H1 (cell line): ENCODE measurements around the gene SGCG. TPM values are rescaled to one million over a fixed set of nuclear protein-coding genes. Genes with fewer than 3 reads are reported as not detected.

Experiments
- CTCF ChIA-PET: fragments of 300-600 bp; sonication (Branson Sonifier 250); formaldehyde crosslinking; loops from one replicate; lab custom pipeline; 2021; ENCODE audit not compliant: partially characterized antibody; lab: Charles Lee
- POLR2A ChIA-PET: fragments of 300-600 bp; sonication (Branson Sonifier 250); formaldehyde crosslinking; loops from one replicate; lab custom pipeline; 2021; ENCODE audit warnings: inconsistent platforms; ENCODE audit not compliant: partially characterized antibody; lab: Charles Lee
- DNase-seq, 2 experiments: peaks; one replicate each; pipeline versions ENCODE4 v3.0.0 to v3.0.0-alpha.2; 2010 to 2022; ENCODE audit warnings: low spot score in 2 of 2, low read depth in 1 of 2, mixed read lengths in 1 of 2
- FAIRE-seq: peaks from 2 replicates; lab custom pipeline; 2011; peaks lifted over from hg19 to GRCh38; lab: Jason Lieb, UNC
- H2AFZ ChIP-seq: 2 replicates; pipeline ENCODE4 v1.8.1; 2012; ENCODE audit warnings: low read length, inconsistent platforms
- H2AK5ac ChIP-seq: 2 replicates; pipeline ENCODE4 v1.6.1; 2013; ENCODE audit warnings: low read depth, low read length
- H2BK120ac ChIP-seq: replicated peaks from 2 replicates; pipeline ENCODE3; 2013; ENCODE audit warnings: low read depth, low read length, inconsistent platforms
- H2BK12ac ChIP-seq: 2 replicates; pipeline ENCODE4 v1.6.1; 2013; ENCODE audit warnings: low read depth, low read length
- H2BK15ac ChIP-seq: 2 replicates; pipeline ENCODE4 v1.6.1; 2013; ENCODE audit warnings: low read length
- H2BK20ac ChIP-seq: 2 replicates; pipeline ENCODE4 v1.6.1; 2013; ENCODE audit warnings: low read length
- H2BK5ac ChIP-seq: 2 replicates; pipeline ENCODE4 v1.6.1; 2013; ENCODE audit warnings: low read depth, low read length
- H3K14ac ChIP-seq: 2 replicates; pipeline ENCODE4 v1.6.1; 2013; ENCODE audit warnings: inconsistent platforms; ENCODE audit not compliant: insufficient read length
- H3K18ac ChIP-seq: 2 replicates; pipeline ENCODE4 v1.6.1; 2013; ENCODE audit warnings: low read length; ENCODE audit errors: extremely low read depth
- H3K23ac ChIP-seq: 2 replicates; pipeline ENCODE4 v1.6.1; 2013; ENCODE audit warnings: inconsistent platforms; ENCODE audit not compliant: insufficient read length
- H3K23me2 ChIP-seq: 2 replicates; pipeline ENCODE4 v1.6.1; 2013; ENCODE audit warnings: low read depth, low read length
- H3K27ac ChIP-seq: 2 replicates; pipeline ENCODE4 v1.6.1; 2011; ENCODE audit warnings: low read depth, low read length, inconsistent platforms
- H3K27me3 ChIP-seq, 4 experiments: replicated peaks in 1 of 4; 1 replicate in 1 of 4; 2 replicates in 3 of 4; pipeline versions ENCODE4 v1.6.1 to v1.8.1; 2011 to 2013; ENCODE audit warnings: low read length in 3 of 4, mild to moderate bottlenecking in 3 of 4, inconsistent platforms in 2 of 4, mixed read lengths in 2 of 4, moderate library complexity in 1 of 4; ENCODE audit not compliant: control insufficient read depth in 3 of 4, insufficient read depth in 3 of 4; ENCODE audit errors: extremely low read depth in 1 of 4
- H3K36me3 ChIP-seq, 4 experiments: 2 replicates each; pipeline versions ENCODE4 v1.6.1 to v1.8.1; 2011 to 2013; ENCODE audit warnings: mild to moderate bottlenecking in 4 of 4, low read length in 3 of 4, moderate library complexity in 2 of 4, control low read depth in 1 of 4, inconsistent platforms in 1 of 4; ENCODE audit not compliant: insufficient read depth in 4 of 4, control insufficient read depth in 2 of 4
- H3K4ac ChIP-seq: replicated peaks from 2 replicates; pipeline ENCODE3; 2013; ENCODE audit warnings: low read length, low read depth, mixed read lengths, inconsistent platforms; ENCODE audit not compliant: insufficient read length
- H3K4me1 ChIP-seq, 4 experiments: replicated peaks in 1 of 4; 1 replicate in 1 of 4; 2 replicates in 3 of 4; pipeline versions ENCODE4 v1.6.1 to v1.8.1; 2011 to 2013; ENCODE audit warnings: low read length in 3 of 4, inconsistent platforms in 2 of 4, mixed read lengths in 1 of 4; ENCODE audit not compliant: insufficient read depth in 4 of 4, control insufficient read depth in 3 of 4
- H3K4me2 ChIP-seq, 2 experiments: 2 replicates each; pipeline versions ENCODE4 v1.6.1 to v1.8.1; 2011 to 2013; ENCODE audit warnings: low read depth in 2 of 2, low read length in 2 of 2, control low read depth in 1 of 2, inconsistent platforms in 1 of 2, mild to moderate bottlenecking in 1 of 2; ENCODE audit not compliant: insufficient read depth in 1 of 2
- H3K4me3 ChIP-seq, 4 experiments: fragments of 200-600, 300-600 bp in 1 of 4; sonication (generic), shearing (Covaris generic), sonication (Bioruptor Twin) in 1 of 4; 2 replicates each; pipeline versions ENCODE4 v1.5.1 to v1.8.1; 2011 to 2016; ENCODE audit warnings: low read length in 4 of 4, low read depth in 3 of 4, control low read depth in 2 of 4, inconsistent platforms in 2 of 4, mild to moderate bottlenecking in 2 of 4, mixed read lengths in 1 of 4, moderate library complexity in 1 of 4; ENCODE audit not compliant: insufficient read depth in 2 of 4; ENCODE audit errors: extremely low read depth in 1 of 4
- H3K56ac ChIP-seq: replicated peaks from 2 replicates; pipeline ENCODE3; 2013; ENCODE audit warnings: low read depth, mild to moderate bottlenecking, mixed read lengths, low read length, inconsistent platforms; ENCODE audit not compliant: insufficient read length
- H3K79me1 ChIP-seq: 2 replicates; pipeline ENCODE4 v1.6.1; 2013; ENCODE audit warnings: low read depth, low read length, control low read depth
- H3K79me2 ChIP-seq, 2 experiments: 2 replicates each; pipeline versions ENCODE4 v1.6.1 to v1.8.1; 2012 to 2013; ENCODE audit warnings: low read length in 2 of 2, mild to moderate bottlenecking in 2 of 2, inconsistent platforms in 1 of 2; ENCODE audit not compliant: insufficient read depth in 2 of 2, control insufficient read depth in 1 of 2
- H3K9ac ChIP-seq, 4 experiments: replicated peaks in 1 of 4; 1 replicate in 1 of 4; 2 replicates in 3 of 4; pipeline versions ENCODE4 v1.6.1 to v1.8.1; 2011 to 2013; ENCODE audit warnings: low read depth in 3 of 4, low read length in 3 of 4, control low read depth in 2 of 4, mild to moderate bottlenecking in 2 of 4, moderate library complexity in 2 of 4, inconsistent platforms in 1 of 4; ENCODE audit errors: extremely low read depth in 1 of 4
- H3K9me3 ChIP-seq, 2 experiments: 2 replicates each; pipeline versions ENCODE4 v1.6.1 to v1.8.1; 2012 to 2013; ENCODE audit warnings: mild to moderate bottlenecking in 2 of 2, moderate library complexity in 2 of 2, control low read depth in 1 of 2, inconsistent platforms in 1 of 2, low read depth in 1 of 2, low read length in 1 of 2, mixed read lengths in 1 of 2; ENCODE audit not compliant: insufficient read depth in 2 of 2
- H4K20me1 ChIP-seq, 2 experiments: replicated peaks in 1 of 2; 2 replicates each; pipeline versions ENCODE3 to v1.8.1; 2011 to 2013; ENCODE audit warnings: inconsistent platforms in 2 of 2, low read length in 2 of 2, mild to moderate bottlenecking in 1 of 2; ENCODE audit not compliant: insufficient read depth in 2 of 2, control insufficient read depth in 1 of 2
- H4K5ac ChIP-seq: 2 replicates; pipeline ENCODE4 v1.6.1; 2013; ENCODE audit warnings: low read length, low read depth, mixed read lengths, inconsistent platforms; ENCODE audit not compliant: insufficient read length
- H4K8ac ChIP-seq: 2 replicates; pipeline ENCODE4 v1.8.0; 2013; ENCODE audit warnings: mild to moderate bottlenecking, moderate library complexity, low read length, inconsistent platforms; ENCODE audit not compliant: insufficient read depth; ENCODE audit errors: extremely low read depth
- H4K91ac ChIP-seq: replicated peaks from 2 replicates; pipeline ENCODE3; 2013; ENCODE audit warnings: low read length, mixed read lengths, inconsistent platforms; ENCODE audit not compliant: insufficient read length
- CBX8 ChIP-seq: fragments of 300-800, 300-1000 bp; sonication (generic); IDR thresholded peaks from 2 replicates; pipeline ENCODE4 v1.7.1; 2016; ENCODE audit warnings: low read depth, low read length, borderline replicate concordance
- HDAC6 ChIP-seq: IDR thresholded peaks from one replicate; pipeline ENCODE4 v1.7.1; 2012; ENCODE audit warnings: low read depth, mild to moderate bottlenecking, inconsistent platforms, low read length, moderate library complexity
- KDM5A ChIP-seq: fragments of 200-600 bp; IDR thresholded peaks from 2 replicates; pipeline ENCODE4 v1.7.1; 2012; ENCODE audit warnings: mild to moderate bottlenecking, low read length, inconsistent platforms, mixed read lengths
- SP2 ChIP-seq: IDR thresholded peaks from 2 replicates; pipeline ENCODE4 v1.6.1; 2012; ENCODE audit warnings: mild to moderate bottlenecking, low read length, inconsistent platforms
- TAF7 ChIP-seq: optimal IDR thresholded peaks from 2 replicates; pipeline ENCODE3; 2011; ENCODE audit warnings: low read depth, mild to moderate bottlenecking, inconsistent platforms, low read length, moderate library complexity, borderline replicate concordance
- WGBS, 2 experiments: shearing (Covaris generic) in 1 of 2; methylation state at CpG; one replicate each; pipeline versions ENCODE4 v1.1.6 to v1.1.7; 2013 to 2015; ENCODE audit warnings: low lambda C conversion rate in 2 of 2, mixed read lengths in 2 of 2, inconsistent platforms in 1 of 2, low coverage in 1 of 2, missing lambda C conversion rate in 1 of 2; ENCODE audit not compliant: insufficient replicate concordance in 2 of 2, insufficient coverage in 1 of 2, insufficient read length in 1 of 2; ENCODE audit errors: extremely low coverage in 1 of 2, missing lambda C conversion rate in 1 of 2; 5-methylcytosine and 5-hydroxymethylcytosine counted together
- polyA plus RNA-seq, 7 experiments: library from polyadenylated mRNA; depleted of rRNA in 3 of 7; stranded (reverse) in 5 of 7; unstranded in 2 of 7; fragments of >200 nt in 5 of 7; fragments of 200-250 nt in 2 of 7; gene quantifications; 1 replicate in 5 of 7; 2 replicates in 1 of 7; 4 replicates in 1 of 7; pipeline versions ENCODE4 v1.2.1 to v1.2.3, GENCODE V29; 2011 to 2013; ENCODE audit warnings: missing spikeins in 2 of 7, mixed read lengths in 2 of 7
- total RNA-seq: library from RNA; stranded (reverse); fragmentation: NEBNext Ultra II Directional; extraction: Animal tissue kit (Norgen Biotek cat#: 25700); gene quantifications from 2 replicates; pipeline ENCODE4 v1.2.1, GENCODE V29; 2021

The SGCG gene
- total and polyA plus RNA-seq, 2 of the 8 experiments (the other 6 are each of a cell fraction or from before 2014, with no cell fraction given) = 0.05 TPM; not detected in 1

- H3K4me3 ChIP-seq = no peak overlapping the region
- DNase-seq = no peak
- H2BK12ac ChIP-seq = no peak overlapping the region
- no peaks in the 10 kb centered on the region; a peak in 1 of 8 replicates for H3K36me3 ChIP-seq
- TF ChIP-seq HDAC6 = no peak
- TF ChIP-seq KDM5A = no peak
- TF ChIP-seq CBX8 = no peak
- TF ChIP-seq TAF7 = no peak
- no peak for TF ChIP-seq SP2
- H2BK120ac ChIP-seq = no peak overlapping the region
- no peak overlapping the region for H3K4me2 ChIP-seq
- H3K9me3 ChIP-seq = no peaks in the 10 kb centered on the region
- no peak overlapping the region for H2BK20ac ChIP-seq
- H3K23ac ChIP-seq = no peak overlapping the region
- no peak overlapping the region for H2AFZ ChIP-seq
- no peak overlapping the region for H3K18ac ChIP-seq
- ChIA-PET CTCF (no interaction called here), POLR2A (no interaction called here)
- H3K14ac ChIP-seq = no peak overlapping the region
- H3K56ac ChIP-seq = no peak overlapping the region
- no peaks in the 10 kb centered on the region for H4K20me1 ChIP-seq
- H2BK15ac ChIP-seq = no peak overlapping the region
- no peak overlapping the region for H3K4ac ChIP-seq
- no peaks in the 10 kb centered on the region for H3K79me1 ChIP-seq
- H2AK5ac ChIP-seq = no peak overlapping the region
- no peak overlapping the region for H4K5ac ChIP-seq
- no peak overlapping the region for H3K9ac ChIP-seq
- no peak overlapping the region for H4K91ac ChIP-seq
- WGBS, 2 experiments = 100% methylated on average over 1 of the region's 1 CpG; no CpG with 5 or more reads in 1 of the 2 experiments
- no peak overlapping the region for H3K27ac ChIP-seq
- H2BK5ac ChIP-seq = no peak overlapping the region
- H3K23me2 ChIP-seq = no peaks in the 10 kb centered on the region
- no peaks in the 10 kb centered on the region for H3K27me3 ChIP-seq
- H3K79me2 ChIP-seq = no peaks in the 10 kb centered on the region
- no peak for FAIRE-seq
- no peaks in the 10 kb centered on the region for H3K4me1 ChIP-seq
- no peak overlapping the region for H4K8ac ChIP-seq
Observed at GRCh38 chr13:23288564-23288963, 107.8 kb downstream of the SGCG start.
